ENCODE measurements around the gene CASZ1.

DNA sequence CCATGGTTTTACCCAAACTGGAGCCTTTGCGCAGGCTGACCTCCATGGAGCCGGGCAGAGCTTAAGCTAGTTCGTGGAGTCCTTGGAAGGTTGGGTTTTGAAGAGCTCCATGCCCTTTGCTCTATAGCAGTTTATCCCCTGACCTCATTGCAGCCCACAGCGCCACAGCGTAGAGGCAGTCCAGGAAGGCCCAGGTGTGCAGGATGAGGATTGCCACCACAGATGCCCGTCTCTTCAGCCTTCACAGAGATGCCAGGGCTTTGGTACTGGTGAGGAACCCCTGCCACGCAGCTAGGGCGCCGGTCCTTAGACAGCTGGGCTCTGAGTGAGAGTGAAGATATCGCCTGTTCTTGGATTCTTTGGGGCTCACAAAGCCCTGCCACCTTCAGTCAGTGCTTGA, 183.1 kb downstream of the CASZ1 start:
- TF ChIP-seq CTCF (IDR thresholded peaks at IDR 0.05; ENCODE audit: insufficient read depth, low read depth, low read length) = no peak
- TF ChIP-seq EZH2 (IDR thresholded peaks at IDR 0.05; ENCODE audit: insufficient read depth, low read length) = no peak
